Osteoblast (primary cell): ENCODE data around the gene HDAC2. TPM values are rescaled to one million over a fixed set of nuclear protein-coding genes. Genes with fewer than 3 reads are reported as not detected.

ENCODE experiments used
- DNase-seq: peaks from one replicate; pipeline ENCODE4 v3.0.0; 2011; ENCODE audit warnings: low spot score, mixed read lengths; ENCODE audit not compliant: insufficient read length; ENCODE audit errors: missing footprints
- H2AFZ ChIP-seq: 2 replicates; pipeline ENCODE4 v1.6.0; 2011; ENCODE audit warnings: mild to moderate bottlenecking, low read length
- H3K27ac ChIP-seq: 2 replicates; pipeline ENCODE4 v1.5.1; 2011; ENCODE audit warnings: mild to moderate bottlenecking, low read depth, low read length, moderate library complexity
- H3K27me3 ChIP-seq: 2 replicates; pipeline ENCODE4 v1.6.0; 2012; ENCODE audit warnings: mild to moderate bottlenecking, control low read depth, inconsistent platforms, low read length, moderate library complexity; ENCODE audit not compliant: insufficient read depth
- H3K36me3 ChIP-seq: 2 replicates; pipeline ENCODE4 v1.5.1; 2011; ENCODE audit warnings: mild to moderate bottlenecking, low read length, control low read depth, moderate library complexity; ENCODE audit not compliant: insufficient read depth
- H3K4me1 ChIP-seq: 2 replicates; pipeline ENCODE4 v1.5.1; 2011; ENCODE audit warnings: mild to moderate bottlenecking, low read length, control low read depth, moderate library complexity; ENCODE audit not compliant: insufficient read depth
- H3K4me2 ChIP-seq: 2 replicates; pipeline ENCODE4 v1.6.0; 2011; ENCODE audit warnings: mild to moderate bottlenecking, low read length; ENCODE audit not compliant: insufficient read depth
- H3K4me3 ChIP-seq: fragments of 200-600 bp; sonication (generic); 3 replicates; pipeline ENCODE4 v1.5.1; 2012; ENCODE audit warnings: mild to moderate bottlenecking, low read length, inconsistent platforms; ENCODE audit not compliant: insufficient read depth
- H3K79me2 ChIP-seq: 2 replicates; pipeline ENCODE4 v1.6.0; 2012; ENCODE audit warnings: mild to moderate bottlenecking, low read length, control low read depth, inconsistent platforms; ENCODE audit not compliant: insufficient read depth
- H3K9me3 ChIP-seq: 2 replicates; pipeline ENCODE4 v1.5.1; 2011; ENCODE audit warnings: low read depth, low read length, control low read depth
- H4K20me1 ChIP-seq: 2 replicates; pipeline ENCODE4 v1.6.0; 2012; ENCODE audit warnings: mild to moderate bottlenecking, low read length, control low read depth; ENCODE audit not compliant: insufficient read depth
- CTCF ChIP-seq: IDR thresholded peaks from 2 replicates; pipeline ENCODE4 v1.5.1; 2011; ENCODE audit warnings: mild to moderate bottlenecking, low read depth, low read length, moderate library complexity; ENCODE audit errors: extremely low read depth
- total RNA-seq: library from RNA; depleted of rRNA; stranded (reverse); fragments of >200 nt; gene quantifications from 2 replicates; pipeline ENCODE4 v1.2.3, GENCODE V29; 2012

Gene HDAC2
- total RNA-seq, 1 donor: 57.2 TPM

- no peak for DNase-seq
- no peaks in the 10 kb centered on the region for H3K36me3 ChIP-seq
- no peak overlapping the region for H3K27ac ChIP-seq
- no peaks in the 10 kb centered on the region for H3K79me2 ChIP-seq
- no peaks in the 10 kb centered on the region for H3K9me3 ChIP-seq
- peaks cover 8% of the 10 kb centered on the region for H3K4me1 ChIP-seq
- no peak overlapping the region for H3K4me2 ChIP-seq
- no peaks in the 10 kb centered on the region for H4K20me1 ChIP-seq
- TF ChIP-seq CTCF: no peak
- no peak overlapping the region for H2AFZ ChIP-seq
- H3K27me3 ChIP-seq: no peaks in the 10 kb centered on the region
- no peak overlapping the region for H3K4me3 ChIP-seq
These were observed 5.9 kb upstream of the HDAC2 start for GRCh38 chr6:113976806-113977205.

- H3K4me2 ChIP-seq: peak overlapping the region; percentile 87
- H3K79me2 ChIP-seq: peaks cover 46% of the 10 kb centered on the region
- no peaks in the 10 kb centered on the region for H3K36me3 ChIP-seq
- no peak for TF ChIP-seq CTCF
- H3K27ac ChIP-seq: peak overlapping the region; percentile 93
- H3K9me3 ChIP-seq: no peaks in the 10 kb centered on the region
- H3K4me1 ChIP-seq: peaks cover 23% of the 10 kb centered on the region
- H3K27me3 ChIP-seq: no peaks in the 10 kb centered on the region
- peak overlapping the region; percentile 100 for H2AFZ ChIP-seq
- peaks cover 34% of the 10 kb centered on the region for H4K20me1 ChIP-seq
- H3K4me3 ChIP-seq: peak overlapping the region; percentile 89
- DNase-seq: no peak
These were observed 793 bp upstream of the HDAC2 start for GRCh38 chr6:113971741-113972140.

- Histone ChIP-seq H4K20me1 (peaks cover 46% of the 10 kb centered on the region), H3K4me1 (peaks cover 23% of the 10 kb centered on the region), H3K4me2 (peak overlapping the region; percentile 87), H3K27ac (peak overlapping the region; percentile 93), H3K9me3 (no peaks in the 10 kb centered on the region), H3K79me2 (peaks cover 62% of the 10 kb centered on the region), H3K36me3 (no peaks in the 10 kb centered on the region), H3K4me3 (peak overlapping the region; percentile 89), H3K27me3 (no peaks in the 10 kb centered on the region), H2AFZ (peak overlapping the region; percentile 100)
- peak; percentile 81 for DNase-seq
- TF ChIP-seq CTCF: no peak
These were observed 802 bp downstream of the HDAC2 start for GRCh38 chr6:113969888-113970804.

GRCh38 chr6:113968472-113968871, 2.5 kb downstream of the HDAC2 start:
- peak overlapping the region; percentile 87 for H3K4me2 ChIP-seq
- H3K27me3 ChIP-seq: no peaks in the 10 kb centered on the region
- DNase-seq: no peak
- H3K4me1 ChIP-seq: peaks cover 23% of the 10 kb centered on the region
- TF ChIP-seq CTCF: no peak
- H3K4me3 ChIP-seq: no peak overlapping the region
- no peaks in the 10 kb centered on the region for H3K36me3 ChIP-seq
- no peak overlapping the region for H2AFZ ChIP-seq
- peaks cover 78% of the 10 kb centered on the region for H3K79me2 ChIP-seq
- H3K9me3 ChIP-seq: no peaks in the 10 kb centered on the region
- H3K27ac ChIP-seq: no peak overlapping the region
- H4K20me1 ChIP-seq: peaks cover 56% of the 10 kb centered on the region
